HT1080 (cell line): Measurements from ENCODE around the gene SYVN1. TPM values are rescaled to one million over a fixed set of nuclear protein-coding genes. Genes with fewer than 3 reads are reported as not detected.
A peak's percentile ranks its signal among the peaks of the same experiment; 100 is the strongest.
"Not testable (repeated sequence)": the region's sequence is repeated elsewhere in the genome, so short reads cannot be mapped to it uniquely, and the experiment has no call there.

Source experiments
- DNase-seq: peaks from one replicate; pipeline ENCODE4 v3.0.0-alpha.2; 2015; ENCODE audit warnings: low read depth
- total RNA-seq: library from RNA; depleted of rRNA; stranded (reverse); fragments of >200 nt; shearing (Covaris generic); gene quantifications from 2 replicates; pipeline ENCODE4 v1.2.3, GENCODE V29; 2014

The SYVN1 gene
- total RNA-seq, 1 experiment from 2014 or later = 11.2 TPM

DNA sequence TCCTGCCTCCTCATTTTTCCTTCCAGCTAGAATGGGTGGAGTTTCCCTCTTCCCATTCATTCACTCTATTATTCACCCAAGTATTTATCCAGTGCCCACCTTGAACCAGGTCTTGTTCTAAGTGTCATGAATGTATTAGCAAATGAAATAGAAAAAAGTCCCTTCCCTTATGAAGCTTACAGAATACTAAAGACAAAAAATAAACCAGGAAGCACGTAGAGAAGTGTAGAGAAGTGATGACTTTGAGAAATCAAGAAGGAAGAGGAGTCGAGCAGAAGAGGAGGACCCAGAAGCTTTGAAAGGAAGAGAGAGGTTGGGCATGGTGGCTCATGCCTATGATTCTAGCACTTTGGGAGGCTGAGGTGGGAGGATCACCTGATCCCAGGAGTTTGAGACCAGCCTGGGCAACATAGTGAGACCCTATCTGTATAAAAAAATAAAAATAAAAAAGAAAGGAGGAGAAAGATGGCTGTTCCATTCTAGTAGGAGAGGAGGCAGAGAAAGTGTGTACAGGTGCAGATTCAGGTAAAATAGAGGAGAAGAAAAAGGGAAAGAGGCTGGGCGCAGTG, 17.1 kb upstream of the SYVN1 start:
- DNase-seq = no peak

DNA sequence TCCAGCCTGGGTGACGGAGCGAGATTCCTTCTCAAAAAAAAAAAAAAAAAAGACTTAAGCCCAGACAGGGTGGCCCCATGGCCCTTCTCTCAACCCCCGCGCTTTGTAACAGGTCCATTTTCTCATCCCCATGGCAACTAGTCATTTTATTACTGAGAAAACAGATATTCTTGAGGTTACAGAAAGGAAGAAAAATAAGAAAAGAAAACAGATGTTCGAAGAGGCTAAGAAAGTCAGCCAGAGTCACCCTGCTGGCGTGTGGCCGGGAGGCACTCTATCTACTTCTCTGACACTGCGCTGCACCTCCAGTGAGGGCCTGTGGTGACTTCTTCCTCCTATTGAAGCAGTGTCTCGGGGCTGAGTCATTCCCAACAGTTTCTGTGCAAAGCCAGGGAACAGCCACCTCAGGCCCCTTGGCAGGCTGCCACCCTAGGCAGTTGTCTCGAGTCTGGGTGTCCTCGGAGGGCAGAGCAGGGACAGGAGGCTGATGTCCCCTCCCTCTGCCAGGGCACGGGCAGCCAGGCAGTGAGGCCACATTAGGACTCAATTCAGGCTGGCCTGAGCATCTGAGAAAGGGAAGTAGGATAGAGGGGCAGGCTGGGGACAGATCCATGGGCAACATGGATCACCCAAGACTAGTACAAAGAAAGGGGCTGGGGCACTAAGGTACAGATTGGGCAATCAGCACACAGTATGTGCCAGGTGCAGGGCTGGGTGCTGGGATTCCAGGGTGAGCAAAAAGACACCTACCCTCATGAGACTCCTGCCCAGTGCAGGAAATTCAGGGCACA, 16.4 kb upstream of the SYVN1 start:
- DNase-seq = peak; percentile 90

DNA sequence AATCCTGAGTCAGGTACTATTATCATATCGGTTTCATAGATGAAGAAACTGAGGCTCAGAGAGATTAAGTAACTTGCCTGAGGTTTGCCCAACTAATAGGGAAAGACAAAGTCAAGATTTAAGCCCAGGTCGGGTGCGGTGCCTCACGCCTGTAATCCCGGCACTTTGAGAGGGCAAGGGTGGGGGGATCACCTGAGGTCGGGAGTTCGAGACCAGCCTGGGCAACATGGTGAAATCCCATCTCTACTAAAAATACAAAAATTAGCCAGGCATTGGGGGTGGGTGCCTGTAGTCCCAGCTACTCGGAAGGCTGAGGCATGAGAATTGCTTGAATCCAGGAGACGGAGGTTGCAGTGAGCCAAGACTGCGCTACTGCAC, 15.8 kb upstream of the SYVN1 start:
- not testable (repeated sequence) for DNase-seq

DNA sequence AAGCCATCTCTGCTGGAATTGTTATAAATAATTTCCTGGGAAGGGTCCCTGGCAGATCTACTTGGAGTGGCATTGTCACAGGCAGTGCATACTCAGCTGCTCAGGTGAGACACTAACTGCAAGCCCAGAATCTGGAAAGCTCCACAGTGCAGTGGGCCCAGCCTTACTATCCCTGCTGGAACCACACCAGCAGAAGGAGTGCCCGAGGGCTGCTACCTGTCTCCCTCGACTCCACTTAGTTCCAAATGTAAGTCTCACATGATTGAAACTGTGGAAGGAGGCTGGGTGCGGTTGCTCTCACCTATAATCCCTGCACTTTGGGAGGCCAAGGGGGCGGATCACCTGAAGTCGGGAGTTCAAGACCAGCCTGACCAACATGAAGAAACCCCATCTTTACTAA, 14.3 kb upstream of the SYVN1 start:
- no peak for DNase-seq

DNA sequence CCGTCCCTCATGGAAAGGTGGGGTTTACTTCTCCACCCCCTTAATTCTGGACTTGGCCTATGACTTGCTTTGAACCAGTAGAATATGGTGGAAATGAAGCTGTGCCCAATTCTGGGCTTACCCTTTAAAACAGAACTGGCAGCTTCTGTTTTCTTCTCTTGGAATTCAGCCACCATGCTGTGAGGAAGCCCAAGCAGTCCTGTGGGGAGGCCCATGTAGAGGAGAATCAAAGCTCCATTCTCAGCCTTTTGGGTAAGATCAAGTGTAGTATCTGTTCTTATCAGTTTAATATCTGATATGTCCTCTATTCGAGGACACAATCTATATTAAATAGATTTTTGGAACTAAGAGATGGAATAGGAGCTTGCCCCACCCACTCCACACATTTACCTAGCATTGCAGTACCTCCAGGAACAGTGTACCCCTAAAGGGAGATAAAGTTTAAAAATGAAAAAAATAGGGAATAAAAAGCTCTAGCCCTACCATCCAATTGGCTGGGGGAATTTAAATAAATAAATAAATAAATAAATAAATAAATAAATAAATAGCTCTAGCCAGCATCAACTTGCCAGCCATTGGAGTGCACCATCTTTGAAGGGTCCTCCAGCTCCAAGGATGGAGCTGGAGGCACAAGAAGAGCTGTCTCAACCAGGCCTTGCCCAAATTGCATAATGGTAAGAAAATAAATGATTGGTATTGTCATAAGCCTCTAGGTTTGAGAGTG, 13.2 kb upstream of the SYVN1 start:
- no peak for DNase-seq

DNA sequence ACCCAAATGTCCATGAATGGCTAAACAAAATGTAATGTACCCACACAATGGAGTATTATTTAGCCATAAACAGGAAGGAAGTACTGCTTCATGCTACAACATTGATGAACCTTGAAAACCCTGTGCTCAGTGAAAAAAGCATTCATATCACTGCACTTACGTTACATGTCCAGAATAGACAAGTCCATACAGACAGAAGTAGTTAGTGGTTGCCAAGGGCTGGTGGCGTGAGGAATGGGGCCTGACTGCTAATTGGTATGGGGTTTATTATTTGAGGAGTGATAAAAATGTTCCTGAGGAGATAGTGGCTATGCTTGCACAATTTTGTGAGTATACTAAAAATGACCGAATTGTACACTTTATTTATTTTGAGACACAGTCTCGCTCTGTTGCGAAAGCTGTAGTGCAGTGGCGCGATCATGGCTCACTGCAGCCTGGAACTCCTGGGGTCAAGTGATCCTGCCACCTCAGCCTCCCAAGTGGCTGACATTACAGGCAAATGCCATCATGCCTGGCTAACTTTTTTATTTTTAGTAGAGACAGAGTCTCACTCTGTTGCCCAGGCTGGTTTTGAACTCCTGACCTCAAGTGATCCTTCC, 7.7 kb upstream of the SYVN1 start:
- no peak for DNase-seq

DNA sequence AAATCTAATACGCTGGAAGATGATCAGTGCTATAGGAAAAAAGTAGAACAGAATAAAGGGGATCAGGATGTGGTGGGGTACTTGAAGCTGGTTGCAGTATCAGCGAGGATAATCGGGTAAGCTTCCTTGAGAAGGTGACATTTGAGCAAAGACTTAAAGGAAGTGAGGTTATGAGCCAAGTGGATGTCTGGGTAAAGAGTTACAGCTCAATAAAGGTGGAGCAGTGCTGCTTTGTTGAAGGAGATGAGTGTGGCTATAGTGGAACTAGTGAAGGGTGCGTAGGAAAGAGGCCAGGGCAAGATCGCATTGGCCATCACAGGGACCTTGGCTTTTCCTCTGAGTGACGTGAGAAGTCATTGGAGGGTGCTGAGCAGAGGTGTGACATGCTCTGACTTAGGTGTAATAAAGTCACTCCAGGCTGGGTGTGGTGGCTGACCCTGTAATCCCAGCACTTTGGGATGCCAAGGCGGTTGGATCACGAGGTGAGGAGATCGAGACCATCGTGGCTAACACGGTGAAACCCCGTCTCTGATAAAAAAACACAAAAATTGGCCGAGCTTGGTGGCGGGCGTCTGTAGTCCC, 2.3 kb upstream of the SYVN1 start:
- no peak for DNase-seq

DNA sequence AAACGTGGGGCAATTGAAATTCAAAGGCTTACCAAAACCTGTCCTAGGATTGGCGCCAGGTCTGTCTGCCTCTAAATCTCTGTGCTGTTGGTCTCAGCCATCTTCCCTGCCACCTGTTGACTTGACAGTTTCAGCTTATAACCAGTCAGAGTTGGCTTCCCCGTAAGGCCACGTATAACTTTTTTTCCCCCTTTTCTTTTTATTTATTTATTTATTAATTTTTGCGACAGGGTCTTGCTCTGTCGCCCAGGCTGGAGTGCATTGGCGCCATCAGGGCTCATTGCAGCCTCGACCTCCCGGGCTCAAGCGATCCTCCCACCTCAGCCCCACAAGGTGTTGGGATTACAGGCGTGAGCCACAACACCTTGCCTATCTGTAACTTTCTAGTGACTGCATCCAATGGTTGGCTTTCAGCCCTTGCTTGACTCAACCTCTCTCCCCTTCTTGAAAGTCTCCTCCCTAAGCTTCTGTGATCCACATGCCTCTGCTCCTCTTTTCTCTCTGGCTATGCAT, 1.4 kb upstream of the SYVN1 start:
- DNase-seq = no peak

DNA sequence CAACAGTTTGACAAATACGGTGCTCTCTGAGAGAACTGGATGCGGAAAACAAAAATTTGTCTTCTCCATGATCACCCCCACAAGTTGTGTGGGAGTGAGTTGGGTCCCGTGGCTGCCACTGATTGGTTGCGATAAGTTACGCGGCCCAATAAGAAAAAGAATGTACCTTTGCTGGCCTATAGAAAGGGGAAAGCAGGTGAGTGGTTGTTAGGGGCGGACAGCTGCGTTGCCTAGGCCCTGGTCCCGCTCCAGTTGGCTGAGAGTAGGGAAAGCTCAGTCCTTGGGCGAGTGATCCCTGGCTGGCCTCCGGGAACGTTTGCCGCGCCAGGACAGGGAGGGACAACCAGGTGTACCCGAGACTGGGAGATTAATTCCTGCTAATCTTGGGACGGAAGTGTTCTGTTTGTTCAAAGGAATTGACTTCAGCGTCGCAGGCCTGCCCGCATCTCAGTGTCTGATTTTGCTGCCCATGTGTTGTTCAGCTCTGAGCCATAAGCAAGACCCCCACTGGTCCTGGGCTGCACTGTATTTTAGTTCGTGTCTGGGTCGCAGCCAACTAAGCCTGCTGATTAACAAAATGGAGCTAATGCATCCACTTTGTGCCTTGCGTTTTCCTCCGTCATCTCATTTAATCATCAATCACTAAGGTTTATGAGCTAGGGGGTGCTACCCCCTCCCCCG, 773 bp upstream of the SYVN1 start:
- peak; percentile 98 for DNase-seq

DNA sequence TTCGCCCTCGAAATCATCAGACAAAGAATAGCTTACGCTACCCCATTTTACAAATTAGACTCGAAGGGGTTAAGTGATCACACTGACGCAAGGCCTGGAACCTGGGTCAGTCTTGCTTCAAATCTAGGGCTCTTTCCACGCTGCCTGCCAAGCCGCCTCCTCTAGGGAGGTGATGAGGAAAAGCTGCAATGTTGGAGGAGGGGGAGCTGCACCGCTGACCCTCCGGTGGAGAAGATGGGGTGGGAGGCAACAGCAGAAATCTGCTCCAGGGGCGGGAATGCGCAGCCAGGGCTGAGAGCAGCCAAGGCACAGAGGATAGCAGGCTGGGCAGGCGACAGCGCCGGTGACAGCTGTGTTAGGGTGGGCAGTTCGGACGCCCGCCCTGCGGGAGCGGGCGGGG, 595 bp downstream of the SYVN1 start:
- no peak for DNase-seq

DNA sequence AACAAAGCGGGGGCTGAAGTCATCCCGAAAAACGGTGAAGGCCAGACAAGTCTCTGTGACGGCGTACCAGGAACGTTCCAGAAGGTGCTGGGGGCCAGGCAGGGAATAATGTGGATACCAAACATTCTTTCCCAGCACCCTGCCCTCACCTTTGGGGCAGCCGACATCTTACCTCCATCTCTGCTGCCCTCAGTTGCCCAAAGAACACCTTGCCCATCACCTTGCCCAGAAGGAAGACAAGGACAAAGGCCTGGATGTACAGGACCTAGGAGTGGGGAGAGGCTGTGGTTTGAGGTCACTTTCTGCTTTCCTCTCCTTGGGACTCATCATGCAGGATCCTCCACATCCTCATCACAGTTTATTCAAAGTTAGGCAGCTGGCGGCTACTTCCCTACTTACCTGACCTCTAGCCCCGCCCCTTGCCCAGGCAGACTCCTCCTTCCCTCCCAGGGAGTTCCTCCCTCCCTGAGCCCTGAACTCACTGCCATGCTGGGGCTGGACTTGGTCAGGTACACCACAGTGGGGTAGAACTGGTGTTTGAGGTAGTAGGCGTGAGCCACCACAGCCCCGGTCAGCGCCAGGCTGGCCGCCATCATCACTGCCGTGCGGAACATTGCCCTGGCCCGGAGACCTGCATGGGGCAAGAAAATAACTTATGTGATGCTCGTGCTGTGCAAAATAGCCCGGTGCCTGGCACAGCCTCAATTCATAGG, 1.2 kb downstream of the SYVN1 start:
- DNase-seq = no peak

DNA sequence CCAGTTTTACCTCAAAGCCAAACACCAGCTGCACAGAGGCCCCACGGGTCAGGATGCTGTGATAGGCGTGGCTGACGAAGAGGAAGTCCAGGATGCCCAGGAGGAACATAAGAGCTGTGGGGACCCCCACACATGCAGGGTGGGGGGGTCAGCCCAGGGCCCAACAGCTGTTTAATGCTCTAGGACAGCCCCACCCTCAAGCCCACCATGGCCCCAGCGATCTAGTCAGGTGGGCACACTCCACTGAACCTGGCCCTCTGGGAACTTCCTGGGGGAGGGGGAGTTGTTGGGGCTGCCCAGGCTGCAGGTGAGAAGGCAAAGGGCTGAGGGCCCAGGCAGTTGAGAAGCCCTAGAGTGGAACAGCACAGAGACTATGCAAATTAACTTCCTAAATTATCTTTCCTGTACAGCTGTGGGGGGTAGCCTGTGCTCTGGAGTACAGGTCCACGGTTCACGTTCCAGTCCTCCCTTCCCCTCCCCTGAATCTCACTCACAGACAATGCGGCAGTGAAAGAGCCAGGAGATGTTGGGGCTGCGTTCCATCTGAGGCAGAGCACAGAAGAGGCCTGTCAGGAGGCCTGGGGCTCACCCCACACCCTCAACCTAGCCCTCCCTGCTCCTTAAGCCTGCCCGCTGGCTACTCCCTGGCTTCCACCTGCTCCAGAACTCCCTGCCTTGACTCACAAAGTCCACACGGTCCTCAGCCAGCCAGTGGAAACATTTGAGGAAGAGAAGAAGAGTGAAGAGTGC, 1.9 kb downstream of the SYVN1 start:
- DNase-seq = no peak

DNA sequence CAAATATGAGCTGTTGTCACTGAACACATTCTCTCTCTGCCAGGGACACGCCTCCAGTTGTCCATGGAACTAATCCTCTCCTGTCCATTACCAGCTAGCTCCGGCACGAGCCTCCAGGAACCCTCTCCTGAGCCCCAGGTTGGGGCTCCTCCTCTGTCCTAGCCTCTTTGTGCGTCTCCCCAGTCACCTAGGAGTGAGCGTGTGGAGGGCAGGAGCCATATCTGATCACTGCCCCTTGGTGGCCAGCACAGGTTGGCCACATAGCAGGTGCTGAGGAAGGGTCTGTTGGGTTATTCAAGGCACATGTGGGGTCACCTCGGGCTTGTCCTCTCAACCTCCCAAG, 2.5 kb downstream of the SYVN1 start:
- DNase-seq = no peak

DNA sequence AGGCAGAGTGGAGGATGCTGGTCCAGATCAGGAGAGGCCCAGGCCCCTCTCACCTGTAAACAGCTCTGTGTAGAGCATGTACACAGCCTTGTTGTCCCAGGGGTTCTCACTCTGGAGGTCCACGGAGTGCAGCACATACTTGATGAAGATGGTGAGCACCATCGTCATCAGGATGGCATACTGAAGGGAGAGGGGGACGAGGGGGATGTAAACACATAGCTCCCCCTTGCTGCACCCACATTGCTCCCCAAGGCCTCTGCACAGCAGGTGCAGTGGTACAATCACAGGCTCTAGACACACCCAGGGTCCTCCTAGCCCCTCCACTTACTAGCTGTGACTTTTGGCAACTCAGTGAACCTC, 2.9 kb downstream of the SYVN1 start:
- DNase-seq = no peak

DNA sequence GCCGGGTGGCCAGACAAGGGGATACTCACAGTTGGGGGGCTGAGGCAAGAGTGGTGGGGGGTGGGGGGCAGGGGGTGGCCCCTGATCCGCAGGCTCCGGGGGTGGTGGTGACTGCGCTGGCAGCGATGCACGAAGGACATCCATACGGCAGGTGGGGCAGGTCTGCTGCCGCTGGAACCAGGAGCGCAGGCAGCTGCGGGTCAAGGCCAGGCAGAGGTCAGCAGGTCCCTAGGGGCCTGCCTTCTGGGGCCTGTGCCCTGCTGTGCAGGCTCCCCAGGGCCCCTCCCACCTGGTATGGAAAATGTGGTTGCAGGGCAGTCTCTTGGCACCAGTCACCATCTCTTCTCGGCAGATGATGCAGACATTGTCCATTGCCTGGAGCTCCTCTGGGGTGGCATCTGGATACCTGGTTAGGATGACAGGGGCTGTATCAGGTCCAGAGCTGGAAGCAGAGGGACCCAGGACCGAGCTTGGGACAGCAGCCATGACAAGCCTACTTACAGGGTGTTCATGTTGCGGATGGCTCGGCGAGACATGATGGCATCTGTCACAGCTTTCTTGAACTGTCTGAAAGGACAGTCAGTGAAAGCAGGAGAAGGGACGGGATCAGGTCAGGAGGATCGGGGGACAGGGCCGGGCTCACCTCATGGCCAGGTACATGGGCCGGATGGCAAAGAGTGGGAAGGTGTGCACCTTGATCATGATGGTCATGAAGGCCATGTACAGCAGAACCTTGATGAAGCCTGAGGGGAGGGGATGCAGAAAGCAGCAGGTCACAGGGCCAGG, 3.5 kb downstream of the SYVN1 start:
- no peak for DNase-seq

DNA sequence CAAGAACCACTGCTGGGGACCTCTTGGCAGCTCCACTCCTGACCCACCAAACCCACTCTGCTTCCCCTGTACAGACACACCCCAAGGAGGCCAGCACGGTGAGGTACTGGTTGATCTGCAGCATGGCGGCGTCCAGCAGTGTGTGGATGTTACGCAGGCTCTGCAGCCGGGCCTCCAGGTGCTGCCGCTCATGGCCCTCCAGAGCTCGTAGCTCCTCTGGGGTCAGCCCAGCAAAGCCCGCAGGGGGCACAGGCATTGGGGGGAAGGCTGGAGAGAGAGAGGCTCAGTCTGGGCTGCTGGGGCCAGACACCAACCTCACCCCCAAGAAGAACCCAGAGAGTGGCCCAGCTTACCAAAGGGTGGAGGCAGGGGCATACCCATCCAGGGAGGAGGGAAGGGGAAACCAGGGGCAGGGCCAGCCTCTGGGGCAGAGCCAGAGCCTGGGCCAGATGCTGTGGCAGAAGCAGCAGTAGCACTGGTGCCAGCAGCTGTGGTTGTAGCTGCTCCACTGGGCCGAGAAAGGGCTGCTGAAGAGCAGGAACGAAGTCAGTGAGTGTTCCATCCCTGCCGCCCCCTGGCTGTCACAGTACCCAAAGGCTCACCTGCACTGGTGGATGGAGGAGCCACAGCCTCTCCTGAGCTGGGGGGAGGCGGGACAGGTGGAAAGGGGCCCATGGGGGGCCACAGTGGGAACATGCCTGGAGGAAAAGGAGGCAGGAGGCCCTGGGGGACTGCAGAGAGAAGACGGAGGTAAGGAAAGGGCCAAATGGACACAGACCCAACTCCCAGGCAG, 4.5 kb downstream of the SYVN1 start:
- DNase-seq = no peak

DNA sequence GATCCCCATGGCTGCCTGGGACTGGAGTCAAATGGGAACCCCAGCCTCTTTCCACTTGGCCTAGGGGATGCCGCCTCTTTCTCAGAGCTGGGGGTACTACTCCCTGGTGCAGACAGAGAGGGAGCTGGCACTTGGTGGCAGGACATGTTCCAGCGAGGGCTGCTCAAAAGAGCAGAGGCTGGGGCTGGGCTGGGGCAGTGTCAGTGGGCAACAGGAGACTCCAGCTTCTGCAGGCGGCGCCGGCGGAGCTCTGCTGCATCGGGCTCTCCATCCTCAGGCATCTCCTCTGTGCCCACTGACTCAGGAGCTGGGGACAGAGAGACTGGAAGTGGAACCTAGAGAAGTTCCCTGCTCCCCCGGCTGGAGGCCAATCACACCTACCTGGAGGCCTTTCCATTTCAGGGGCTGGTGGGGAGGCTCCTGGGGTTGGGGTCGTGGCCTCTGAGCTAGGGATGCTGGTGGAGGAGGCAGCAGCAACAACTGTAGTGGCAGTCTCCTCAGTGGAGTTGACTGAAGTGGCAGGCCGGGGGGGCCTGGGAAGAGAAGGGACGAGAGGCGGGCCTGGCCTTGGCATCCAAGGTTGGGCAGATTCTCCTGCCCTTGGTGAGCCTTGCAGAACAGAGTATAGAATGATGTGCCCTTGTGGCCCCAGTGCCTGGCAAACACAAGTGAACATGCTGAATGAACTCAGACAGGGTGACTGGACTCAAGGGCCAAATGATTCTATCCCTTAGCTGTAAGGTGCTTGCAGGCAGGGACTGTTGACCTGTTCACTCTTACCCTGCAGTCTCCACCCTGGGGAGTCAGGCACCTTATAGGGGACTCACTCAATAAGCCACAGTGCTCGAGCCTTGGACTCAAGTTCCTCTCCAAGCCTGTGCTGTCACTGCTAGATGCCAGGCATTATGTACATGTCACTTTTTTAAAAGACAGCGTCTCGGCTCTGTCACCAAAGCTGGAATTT, 5.9 kb downstream of the SYVN1 start:
- DNase-seq = no peak
